Karpas-422 (cell line): ENCODE results near the gene TEDC1. TPM values are rescaled to one million over a fixed set of nuclear protein-coding genes. Genes with fewer than 3 reads are reported as not detected.

Source experiments
- DNase-seq: peaks from one replicate; pipeline ENCODE4 v3.0.0-alpha.2; 2015
- H2AFZ ChIP-seq: fragments of 200-600 bp; sonication (generic); 2 replicates; pipeline ENCODE4 v1.6.1; 2014; ENCODE audit warnings: antibody characterized with exemption, low read length, mixed read lengths
- H3K27ac ChIP-seq: fragments of 200-600 bp; sonication (generic); 2 replicates; pipeline ENCODE4 v1.5.1; 2014; ENCODE audit warnings: mild to moderate bottlenecking, low read length, moderate library complexity
- H3K27me3 ChIP-seq: fragments of 200-600 bp; sonication (generic); 2 replicates; pipeline ENCODE4 v1.6.1; 2014; ENCODE audit warnings: low read length, mixed read lengths
- H3K36me3 ChIP-seq: fragments of 200-600 bp; sonication (generic); 2 replicates; pipeline ENCODE4 v1.6.1; 2014; ENCODE audit warnings: low read length, mixed read lengths; ENCODE audit not compliant: insufficient read depth
- H3K4me1 ChIP-seq: fragments of 200-600 bp; sonication (generic); 2 replicates; pipeline ENCODE4 v1.6.1; 2014; ENCODE audit warnings: mild to moderate bottlenecking, low read length, mixed read lengths
- H3K4me2 ChIP-seq: fragments of 200-600 bp; sonication (generic); 2 replicates; pipeline ENCODE4 v1.6.1; 2014; ENCODE audit warnings: low read length, low read depth, mild to moderate bottlenecking; ENCODE audit not compliant: poor library complexity, severe bottlenecking
- H3K4me3 ChIP-seq: fragments of 200-600 bp; sonication (generic); 2 replicates; pipeline ENCODE4 v1.5.1; 2014; ENCODE audit warnings: mild to moderate bottlenecking, antibody characterized with exemption, low read length, mixed read lengths
- H3K79me2 ChIP-seq: fragments of 200-600 bp; sonication (generic); 2 replicates; pipeline ENCODE4 v1.6.1; 2014; ENCODE audit warnings: mild to moderate bottlenecking, low read length, mixed read lengths
- H3K9ac ChIP-seq: fragments of 200-600 bp; sonication (generic); 2 replicates; pipeline ENCODE4 v1.6.0; 2014; ENCODE audit warnings: low read length
- H3K9me2 ChIP-seq: fragments of 200-600 bp; sonication (generic), shearing (Covaris generic); replicated peaks from 2 replicates; pipeline ENCODE4 v1.6.0; 2014; ENCODE audit warnings: mild to moderate bottlenecking, low read length, moderate library complexity; ENCODE audit not compliant: insufficient read depth
- H3K9me3 ChIP-seq: fragments of 300-700, 200-600 bp; sonication (generic); 2 replicates; pipeline ENCODE4 v1.6.1; 2014; ENCODE audit warnings: low read length, mixed read lengths
- H4K20me1 ChIP-seq: fragments of 200-600 bp; sonication (generic); 2 replicates; pipeline ENCODE4 v1.6.1; 2014; ENCODE audit warnings: mild to moderate bottlenecking, antibody characterized with exemption, low read length, low read depth; ENCODE audit not compliant: insufficient read depth
- total RNA-seq: library from RNA; depleted of rRNA; stranded (reverse); fragments of >200 nt; shearing (Covaris generic); gene quantifications from 2 replicates; pipeline ENCODE4 v1.2.3, GENCODE V29; 2014; ENCODE audit warnings: low replicate concordance

TEDC1 gene
- total RNA-seq, 1 experiment from 2014 or later, result 9.8 TPM

DNA sequence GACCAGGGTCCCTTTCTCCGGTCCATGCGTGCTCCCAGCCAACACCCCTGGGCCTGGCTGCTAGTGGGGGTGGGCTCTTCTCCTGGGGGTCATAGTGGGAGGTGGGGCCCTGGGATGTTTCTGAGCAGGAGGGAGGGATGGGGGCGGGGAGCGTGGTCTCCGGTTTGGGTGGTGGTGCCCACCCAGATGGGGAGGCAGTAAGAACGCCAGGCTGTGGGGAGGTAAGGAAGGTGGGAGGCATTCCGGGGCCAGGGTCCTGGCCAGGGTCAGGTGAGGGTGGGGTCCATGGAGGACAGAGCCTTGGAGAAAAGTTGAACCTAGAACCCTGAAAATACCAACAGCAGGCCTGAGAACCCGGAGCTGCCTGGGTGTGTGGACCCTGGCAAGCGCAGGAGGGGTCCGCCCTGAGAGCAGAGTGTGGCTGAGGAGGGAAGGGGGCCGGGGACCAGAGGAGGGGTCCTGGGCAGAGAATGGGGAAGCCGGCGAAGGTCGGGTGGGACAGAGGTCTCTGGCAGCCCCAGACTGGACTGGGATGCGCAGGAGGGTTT is 10.8 kb upstream of the TEDC1 start:
- H4K20me1 ChIP-seq, result peaks cover 13% of the 10 kb centered on the region; the same call in 1 of the 2 replicates
- no peaks in the 10 kb centered on the region for H3K36me3 ChIP-seq
- DNase-seq, result no peak
- no peak overlapping the region for H3K9ac ChIP-seq
- no peaks in the 10 kb centered on the region for H3K79me2 ChIP-seq
- H3K9me2 ChIP-seq, result no peaks in the 10 kb centered on the region
- H3K4me1 ChIP-seq, result peaks cover 23% of the 10 kb centered on the region
- H3K27me3 ChIP-seq, result no peaks in the 10 kb centered on the region
- H2AFZ ChIP-seq, result no peak overlapping the region
- H3K4me2 ChIP-seq, result no peak overlapping the region
- no peak overlapping the region for H3K27ac ChIP-seq
- H3K9me3 ChIP-seq, result no peaks in the 10 kb centered on the region
- no peak overlapping the region for H3K4me3 ChIP-seq

DNA sequence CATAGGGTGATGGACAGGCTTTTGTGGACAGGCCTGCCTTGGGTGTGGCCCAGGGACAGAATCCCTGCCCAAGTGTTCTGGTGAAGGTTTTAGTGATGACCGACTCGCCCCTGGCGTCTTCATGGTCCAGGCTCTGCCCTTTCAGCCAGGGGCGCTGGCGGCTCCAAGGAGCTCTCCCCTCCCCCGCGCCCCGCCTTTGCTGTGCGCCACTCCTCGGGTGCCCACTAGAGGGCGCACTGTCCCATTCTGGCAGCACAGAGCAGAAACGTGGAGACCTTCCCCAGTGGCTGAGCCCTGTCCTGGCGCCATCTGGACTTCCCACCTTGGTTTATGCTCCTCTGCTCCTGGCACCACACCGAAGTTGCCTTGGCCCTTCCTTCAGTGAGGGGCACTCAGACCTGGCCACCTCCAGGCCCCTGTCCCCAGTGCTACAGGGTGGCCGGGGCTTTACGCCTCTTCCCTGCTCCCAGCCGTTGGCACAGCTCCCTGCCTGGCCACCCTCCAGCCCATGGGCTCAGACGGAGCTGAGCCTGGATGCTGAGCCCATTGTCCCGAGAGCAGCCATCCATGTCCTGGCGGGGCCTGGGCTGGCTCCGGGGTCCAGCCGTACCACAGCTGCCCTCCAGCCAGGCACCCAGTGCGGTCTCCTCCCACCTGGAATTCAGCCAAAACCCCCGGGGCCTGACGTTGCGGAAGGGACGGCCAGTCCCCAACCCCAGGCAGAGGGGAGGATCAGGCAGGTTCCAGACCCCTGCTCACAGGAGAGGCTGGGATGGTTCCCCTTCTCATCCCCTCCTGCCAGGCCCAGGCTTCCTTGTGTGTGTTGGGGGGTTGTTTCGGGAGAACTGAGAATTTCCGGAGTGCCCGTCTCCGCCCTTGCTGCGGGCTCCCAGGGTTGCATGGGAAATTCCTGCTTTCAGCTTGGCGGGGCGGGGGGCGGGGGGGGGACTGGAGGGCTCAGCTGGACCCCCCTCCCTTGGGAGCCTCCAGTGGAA is 9.9 kb upstream of the TEDC1 start:
- H3K36me3 ChIP-seq, result no peaks in the 10 kb centered on the region
- H4K20me1 ChIP-seq, result peaks cover 10% of the 10 kb centered on the region; the same call in 1 of the 2 replicates
- H3K4me2 ChIP-seq, result peak overlapping the region; percentile 70
- peaks cover 28% of the 10 kb centered on the region for H3K4me1 ChIP-seq
- H3K9me3 ChIP-seq, result no peaks in the 10 kb centered on the region
- H3K27me3 ChIP-seq, result no peaks in the 10 kb centered on the region
- H3K27ac ChIP-seq, result no peak overlapping the region
- H3K79me2 ChIP-seq, result no peaks in the 10 kb centered on the region
- peak overlapping the region; percentile 65 for H3K9ac ChIP-seq
- no peaks in the 10 kb centered on the region for H3K9me2 ChIP-seq
- peak; percentile 97 for DNase-seq
- peak overlapping the region; percentile 62 for H3K4me3 ChIP-seq
- peak overlapping the region; percentile 92 for H2AFZ ChIP-seq

DNA sequence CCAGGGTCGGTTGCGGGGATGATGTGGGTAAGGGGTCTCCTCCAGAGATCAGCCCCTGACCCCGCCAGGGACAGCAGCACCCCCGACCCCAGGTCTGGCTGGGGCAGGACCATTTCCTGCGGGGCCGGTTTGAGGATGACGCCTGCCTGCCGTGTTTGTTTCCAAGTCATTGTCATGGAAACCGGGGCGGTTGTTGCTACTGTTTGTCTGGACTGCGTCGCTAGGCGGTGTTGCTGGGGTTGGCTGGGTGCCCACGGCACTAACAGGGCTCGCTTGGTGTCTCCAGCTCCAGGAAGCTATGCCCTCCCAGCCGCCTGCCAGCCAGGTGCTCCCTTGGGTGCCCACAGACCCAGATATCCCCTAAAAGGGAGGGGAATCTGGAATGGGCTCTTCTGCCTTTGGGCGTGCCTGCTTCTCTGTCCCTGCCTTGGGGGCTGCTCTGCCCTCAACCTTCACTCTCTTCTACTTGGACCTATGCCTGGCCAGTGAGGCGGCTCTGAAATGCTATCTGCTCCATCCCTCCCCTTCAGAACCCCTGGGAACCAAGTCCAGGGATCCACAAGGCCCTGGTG is 9.1 kb upstream of the TEDC1 start:
- Histone ChIP-seq H3K36me3 (no peaks in the 10 kb centered on the region), H3K27ac (no peak overlapping the region), H3K27me3 (no peaks in the 10 kb centered on the region), H3K9ac (peak overlapping the region; percentile 65; the same call in 1 of the 2 replicates), H3K4me1 (peaks cover 37% of the 10 kb centered on the region), H2AFZ (no peak overlapping the region), H3K9me2 (no peaks in the 10 kb centered on the region), H3K79me2 (no peaks in the 10 kb centered on the region), H3K4me3 (peak overlapping the region; percentile 42; the same call in 1 of the 2 replicates), H3K4me2 (peak overlapping the region; percentile 70), H4K20me1 (0 out of 2 replicates have a peak, but pooled peaks cover 7% of the 10 kb centered on the region), H3K9me3 (no peaks in the 10 kb centered on the region)
- DNase-seq, result peak; percentile 99

DNA sequence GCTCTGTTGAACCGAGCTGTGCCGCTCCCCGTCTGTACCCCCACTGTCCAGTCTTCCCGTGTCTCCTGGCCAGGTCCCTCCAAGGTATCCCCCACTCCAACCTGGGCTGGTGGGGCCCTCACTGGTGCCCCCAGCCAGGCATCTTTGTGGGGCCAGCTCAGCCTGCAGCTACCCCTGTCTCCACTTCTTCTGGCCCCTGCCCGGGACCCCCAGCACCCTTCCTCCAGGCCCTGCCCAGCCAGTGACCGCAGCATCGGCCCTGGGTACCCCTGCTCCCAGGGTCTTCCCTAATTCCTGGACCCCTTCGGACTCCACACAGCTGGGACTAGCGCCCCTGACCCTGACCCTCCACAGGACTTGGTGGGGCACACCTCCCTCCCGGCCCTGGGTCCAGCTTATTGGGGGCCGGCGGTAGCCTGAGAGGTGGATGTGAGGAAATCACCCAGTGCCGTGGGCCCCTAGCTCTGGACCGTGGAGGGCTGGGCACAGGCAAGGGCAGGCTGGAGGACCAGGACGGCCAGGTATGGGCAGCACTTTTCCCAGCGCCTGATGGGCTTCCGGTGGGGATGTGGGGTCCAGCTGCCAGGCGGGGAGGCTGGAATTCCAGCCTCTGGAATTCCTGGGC is 8.4 kb upstream of the TEDC1 start:
- peak overlapping the region; percentile 42; the same call in 1 of the 2 replicates for H3K4me3 ChIP-seq
- peak overlapping the region; percentile 70 for H3K4me2 ChIP-seq
- H3K4me1 ChIP-seq, result peaks cover 43% of the 10 kb centered on the region

DNA sequence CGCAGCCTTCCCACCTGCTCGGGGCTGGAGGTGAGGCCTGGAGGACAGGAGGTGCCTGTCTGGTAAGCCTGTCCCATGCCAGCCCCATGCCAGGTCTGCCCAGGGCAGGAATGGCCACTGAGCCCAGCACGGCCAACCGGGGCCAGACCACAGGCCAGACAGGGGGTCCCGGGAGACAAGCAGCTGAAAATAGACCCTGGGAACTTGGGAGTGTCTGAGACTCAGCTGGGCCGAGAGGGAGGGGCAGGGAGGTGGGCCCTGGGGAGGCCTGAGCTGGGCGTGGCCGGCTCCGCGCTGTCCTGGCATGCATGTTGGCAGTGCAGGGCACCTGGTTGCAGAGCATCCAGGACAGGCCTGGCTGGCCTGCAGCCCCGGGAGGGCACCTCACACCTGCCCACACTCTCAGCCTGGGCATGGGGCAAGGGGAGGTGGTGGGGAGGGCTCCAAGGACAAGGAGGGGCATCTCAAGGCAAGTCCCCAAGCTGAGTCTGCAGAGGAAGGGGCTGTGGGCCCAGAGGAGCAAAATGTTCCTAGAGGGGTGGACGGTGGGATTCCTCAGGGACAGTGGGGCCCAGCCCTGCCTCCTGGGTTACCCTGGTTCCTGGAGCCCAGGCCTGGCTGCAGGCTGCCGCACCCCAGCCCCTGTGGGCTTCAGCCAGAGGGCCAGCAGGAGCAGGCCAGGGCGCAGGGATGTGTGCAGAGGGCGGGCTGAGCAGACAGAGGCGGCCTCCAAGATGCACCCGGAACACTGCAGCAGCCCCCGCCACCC is 7.6 kb upstream of the TEDC1 start:
- H3K27ac ChIP-seq, result no peak overlapping the region
- H3K27me3 ChIP-seq, result no peaks in the 10 kb centered on the region
- H3K4me1 ChIP-seq, result peaks cover 52% of the 10 kb centered on the region
- no peaks in the 10 kb centered on the region for H3K9me3 ChIP-seq
- H3K4me2 ChIP-seq, result no peak overlapping the region
- no peak overlapping the region for H2AFZ ChIP-seq
- 0 out of 2 replicates have a peak, but pooled peaks cover 11% of the 10 kb centered on the region for H4K20me1 ChIP-seq
- H3K36me3 ChIP-seq, result no peaks in the 10 kb centered on the region
- no peak overlapping the region for H3K4me3 ChIP-seq
- peaks cover 2% of the 10 kb centered on the region; the same call in 1 of the 2 replicates for H3K79me2 ChIP-seq
- H3K9me2 ChIP-seq, result no peaks in the 10 kb centered on the region
- no peak overlapping the region for H3K9ac ChIP-seq
- DNase-seq, result no peak

More for the DNA sequence above, 8.4 kb upstream of the TEDC1 start:
- Histone ChIP-seq H3K9me3 (no peaks in the 10 kb centered on the region), H3K79me2 (no peaks in the 10 kb centered on the region), H3K27ac (no peak overlapping the region), H4K20me1 (0 out of 2 replicates have a peak, but pooled peaks cover 7% of the 10 kb centered on the region), H3K9me2 (no peaks in the 10 kb centered on the region), H2AFZ (no peak overlapping the region), H3K36me3 (no peaks in the 10 kb centered on the region), H3K9ac (peak overlapping the region; percentile 23; the same call in 1 of the 2 replicates), H3K27me3 (no peaks in the 10 kb centered on the region)
- DNase-seq, result no peak

DNA sequence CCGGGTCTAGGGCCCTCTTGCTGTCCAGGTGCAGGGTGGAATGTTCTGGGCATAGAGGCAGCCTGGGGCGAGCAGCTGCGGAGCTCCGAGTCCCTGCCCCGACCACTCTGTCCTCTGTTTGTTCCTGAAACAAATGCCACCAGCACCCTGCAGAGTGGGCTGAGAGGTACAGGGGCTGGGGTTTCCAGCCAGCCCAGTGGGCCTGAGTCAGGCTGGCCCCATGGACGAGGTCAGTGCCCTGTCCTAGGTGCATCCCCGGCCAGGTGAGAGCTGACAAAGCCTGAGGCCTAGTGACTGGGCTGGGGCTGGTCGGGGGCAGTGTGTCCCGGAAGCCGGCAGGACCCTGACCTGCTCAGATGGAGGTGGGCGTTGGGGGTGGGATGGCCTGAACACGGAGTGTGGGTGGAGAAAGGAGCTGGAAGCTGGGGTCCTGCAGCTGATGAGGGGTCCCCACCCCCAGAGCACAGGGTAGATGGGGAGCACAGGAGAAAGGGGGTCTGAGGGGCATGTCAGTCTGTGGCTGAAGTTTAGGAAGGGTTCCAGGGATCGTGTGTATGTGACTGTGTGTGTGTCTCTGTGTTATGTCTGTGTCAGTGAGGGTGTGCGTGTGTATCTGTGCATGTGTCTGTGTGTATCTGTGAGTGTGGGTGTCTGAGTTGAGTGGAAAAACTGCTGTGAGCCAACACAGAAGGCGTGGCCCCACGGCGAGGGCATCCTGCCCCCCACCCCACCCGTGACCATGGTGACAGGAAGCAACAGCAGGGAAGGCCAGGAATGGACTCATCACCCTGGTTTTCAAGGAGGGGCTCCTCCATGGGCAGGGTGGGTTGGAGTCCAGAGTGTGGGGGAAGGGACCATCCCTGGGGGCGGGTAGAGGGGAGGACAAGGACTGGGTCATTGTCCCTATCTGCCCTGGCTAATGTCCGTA is 6.7 kb upstream of the TEDC1 start:
- no peak for DNase-seq
- no peak overlapping the region for H3K4me2 ChIP-seq
- H3K9me3 ChIP-seq, result no peaks in the 10 kb centered on the region
- H4K20me1 ChIP-seq, result peaks cover 11% of the 10 kb centered on the region; the same call in 1 of the 2 replicates
- H3K9me2 ChIP-seq, result no peaks in the 10 kb centered on the region
- no peaks in the 10 kb centered on the region for H3K36me3 ChIP-seq
- no peak overlapping the region for H2AFZ ChIP-seq
- no peak overlapping the region for H3K9ac ChIP-seq
- H3K27ac ChIP-seq, result no peak overlapping the region
- H3K4me3 ChIP-seq, result no peak overlapping the region
- no peaks in the 10 kb centered on the region for H3K27me3 ChIP-seq
- H3K79me2 ChIP-seq, result peaks cover 3% of the 10 kb centered on the region; the same call in 1 of the 2 replicates
- H3K4me1 ChIP-seq, result peaks cover 60% of the 10 kb centered on the region

DNA sequence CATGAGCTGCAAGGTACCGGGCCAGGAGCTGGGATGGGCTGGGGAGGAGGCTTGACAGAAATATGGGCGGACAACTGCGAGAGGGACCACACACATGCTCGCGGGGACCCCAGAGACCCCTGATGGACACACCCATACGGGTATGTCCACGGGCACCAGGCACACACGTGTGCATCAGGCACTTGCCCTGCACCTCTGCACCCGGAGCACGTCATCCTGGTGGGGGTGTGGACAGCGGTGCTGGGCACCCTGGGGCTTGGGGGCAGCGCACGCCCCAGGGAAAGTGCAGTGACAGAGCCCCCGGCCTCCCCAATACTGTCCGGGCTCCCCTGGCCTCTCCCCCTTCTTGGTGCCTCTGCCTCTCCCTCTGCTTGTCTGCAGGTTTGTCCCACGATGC is 6.1 kb upstream of the TEDC1 start:
- peaks cover 11% of the 10 kb centered on the region; the same call in 1 of the 2 replicates for H4K20me1 ChIP-seq
- no peaks in the 10 kb centered on the region for H3K9me2 ChIP-seq
- H3K79me2 ChIP-seq, result peaks cover 3% of the 10 kb centered on the region; the same call in 1 of the 2 replicates
- no peak overlapping the region for H3K27ac ChIP-seq
- peaks cover 67% of the 10 kb centered on the region for H3K4me1 ChIP-seq
- no peak for DNase-seq
- no peaks in the 10 kb centered on the region for H3K9me3 ChIP-seq
- H3K4me2 ChIP-seq, result no peak overlapping the region
- H3K27me3 ChIP-seq, result no peaks in the 10 kb centered on the region
- H3K9ac ChIP-seq, result no peak overlapping the region
- H3K36me3 ChIP-seq, result no peaks in the 10 kb centered on the region
- H3K4me3 ChIP-seq, result no peak overlapping the region
- H2AFZ ChIP-seq, result no peak overlapping the region
